HEK293 (cell line): Measurements from ENCODE around the gene ZFYVE21.

Experiments
- CTCF ChIA-PET: fragments of 350-600 bp; formaldehyde crosslinking; extraction: SDS; loops from one replicate; lab custom pipeline; 2021; ENCODE audit warnings: antibody characterized with exemption; lab: Yijun Ruan, JAX
- POLR2A ChIA-PET: fragments of 300-600 bp; formaldehyde crosslinking; extraction: SDS; loops from one replicate; lab custom pipeline; 2020; ENCODE audit warnings: antibody characterized with exemption, inconsistent platforms; lab: Yijun Ruan, JAX
- H3K27ac ChIP-seq: fragments of 200-500 bp; sonication (Bioruptor generic); 2 replicates; pipeline ENCODE4 v1.5.1; 2014; ENCODE audit warnings: low read depth, low read length, control low read depth, inconsistent platforms; ENCODE audit errors: extremely low read depth
- H3K36me3 ChIP-seq, 2 experiments: fragments of 200-500 bp in 1 of 2; sonication (Bioruptor generic) in 1 of 2; 1 replicate in 1 of 2; 2 replicates in 1 of 2; pipeline ENCODE4 v1.5.1; 2014 to 2017; ENCODE audit warnings: inconsistent platforms in 2 of 2, low read length in 2 of 2; ENCODE audit not compliant: control insufficient read depth in 2 of 2, insufficient read depth in 1 of 2
- H3K4me1 ChIP-seq: fragments of 200-500 bp; sonication (Bioruptor generic); 2 replicates; pipeline ENCODE4 v1.5.1; 2014; ENCODE audit warnings: mild to moderate bottlenecking, low read length, inconsistent platforms; ENCODE audit not compliant: control insufficient read depth, insufficient read depth
- H3K4me3 ChIP-seq: 2 replicates; pipeline ENCODE4 v1.5.1; 2011; ENCODE audit warnings: low read depth, mild to moderate bottlenecking, control low read depth, low read length, moderate library complexity
- H3K9me3 ChIP-seq: fragments of 200-500 bp; sonication (Bioruptor generic); 2 replicates; pipeline ENCODE4 v1.5.1; 2014; ENCODE audit warnings: low read depth, low read length, inconsistent platforms; ENCODE audit not compliant: control insufficient read depth, insufficient read depth
- CTCF ChIP-seq: fragments of 450-650 bp; formaldehyde crosslinking; IDR thresholded peaks from 2 replicates; pipeline ENCODE4 v1.5.1; 2016; ENCODE audit warnings: missing biosample characterization, missing genetic modification characterization
- SP7 ChIP-seq: fragments of 450-650 bp; formaldehyde crosslinking; IDR thresholded peaks from 2 replicates; pipeline ENCODE4 v1.5.1; 2016; ENCODE audit warnings: missing biosample characterization, missing genetic modification characterization
- TRIM28 ChIP-seq: IDR thresholded peaks from 2 replicates; pipeline ENCODE4 v1.6.1; 2011; ENCODE audit warnings: low read length, control low read depth, borderline replicate concordance
- YY2 ChIP-seq: fragments of 450-650 bp; formaldehyde crosslinking; IDR thresholded peaks from 2 replicates; pipeline ENCODE4 v1.5.1; 2016; ENCODE audit warnings: missing biosample characterization, missing genetic modification characterization
- ZIC2 ChIP-seq: fragments of 450-650 bp; formaldehyde crosslinking; IDR thresholded peaks from 2 replicates; pipeline ENCODE4 v1.5.1; 2016; ENCODE audit warnings: missing biosample characterization, missing genetic modification characterization
- ZNF132 ChIP-seq: fragments of 450-650 bp; formaldehyde crosslinking; IDR thresholded peaks from 2 replicates; pipeline ENCODE4 v1.5.1; 2017; ENCODE audit warnings: missing biosample characterization, missing genetic modification characterization, borderline replicate concordance
- ZNF2 ChIP-seq: fragments of 450-650 bp; formaldehyde crosslinking; IDR thresholded peaks from 2 replicates; pipeline ENCODE4 v1.5.1; 2016; ENCODE audit warnings: missing biosample characterization, missing genetic modification characterization
- ZNF211 ChIP-seq: fragments of 450-650 bp; formaldehyde crosslinking; IDR thresholded peaks from 2 replicates; pipeline ENCODE4 v1.5.1; 2016; ENCODE audit warnings: low read depth, missing biosample characterization, missing genetic modification characterization
- ZNF280C ChIP-seq: fragments of 450-650 bp; formaldehyde crosslinking; IDR thresholded peaks from 2 replicates; pipeline ENCODE4 v1.5.1; 2016; ENCODE audit warnings: missing biosample characterization, missing genetic modification characterization
- ZNF600 ChIP-seq: fragments of 450-650 bp; formaldehyde crosslinking; IDR thresholded peaks from 2 replicates; pipeline ENCODE4 v1.5.1; 2016; ENCODE audit warnings: missing biosample characterization, missing genetic modification characterization
- ZNF621 ChIP-seq: fragments of 450-650 bp; formaldehyde crosslinking; IDR thresholded peaks from 2 replicates; pipeline ENCODE4 v1.5.1; 2017; ENCODE audit warnings: missing biosample characterization, missing genetic modification characterization

ZFYVE21 gene

GRCh38 chr14:103735022-103735421 lies 19.4 kb downstream of the ZFYVE21 start (continued):
- TF ChIP-seq ZNF280C (tag by site-specific recombination), result no peak

- TF ChIP-seq ZNF600 (tag by site-specific recombination) (peak; percentile 39; the same call in 1 of the 2 replicates), CTCF (tag by site-specific recombination) (0 out of 2 replicates have a peak, but pooled peaks have one; percentile 14), SP7 (no peak)
- Histone ChIP-seq H3K4me1 (no peaks in the 10 kb centered on the region), H3K9me3 (no peaks in the 10 kb centered on the region), H3K36me3 (peaks cover 0 to 90% of the 10 kb centered on the region in 2 experiments; a peak in 2 of 3 replicates), H3K27ac (no peak overlapping the region), H3K4me3 (no peak overlapping the region)
- ChIA-PET POLR2A (interaction anchor here (0.8 to 2.5 kb wide), 2 partner anchors 14 to 20 kb away, joined by 6 read pairs; partner anchors contain the start of genes XRCC3 and ZFYVE21), CTCF (no interaction called here)
Observed at GRCh38 chr14:103735439-103735814, 19.8 kb downstream of the ZFYVE21 start.

GRCh38 chr14:103735815-103736545 lies 20.4 kb downstream of the ZFYVE21 start:
- Histone ChIP-seq H3K27ac (no peak overlapping the region), H3K36me3 (peaks cover 0 to 91% of the 10 kb centered on the region in 2 experiments; a peak in 2 of 3 replicates), H3K4me1 (no peaks in the 10 kb centered on the region), H3K9me3 (no peaks in the 10 kb centered on the region), H3K4me3 (no peak overlapping the region)
- POLR2A ChIA-PET, result interaction anchor here (2.5 kb wide), 1 partner anchor 20 kb away, joined by 6 read pairs; the partner anchor contains the start of genes XRCC3 and ZFYVE21
- CTCF ChIA-PET, result interaction anchor here (0.5 to 1.1 kb wide), 3 partner anchors 143 to 217 kb away, joined by 3 to 6 read pairs (median 3); no protein-coding TSS in a partner anchor
- TF ChIP-seq TRIM28 (no peak), ZIC2 (peak; percentile 29; the same call in 1 of the 2 replicates)

- TF ChIP-seq YY2 (tag by site-specific recombination) (no peak), ZNF2 (no peak), ZNF211 (tag by site-specific recombination) (no peak), ZNF132 (tag by site-specific recombination) (no peak), ZNF621 (tag by site-specific recombination) (no peak)
- CTCF ChIA-PET, result interaction anchor here (0.5 to 1.1 kb wide), 4 partner anchors 13 to 218 kb away, joined by 3 to 6 read pairs (median 4); no protein-coding TSS in a partner anchor
- peaks cover 0 to 96% of the 10 kb centered on the region in 2 experiments; a peak in 2 of 3 replicates for H3K36me3 ChIP-seq
Observed at GRCh38 chr14:103736546-103737431, 21.2 kb downstream of the ZFYVE21 start.

More at GRCh38 chr14:103736546-103737431, 21.2 kb downstream of the ZFYVE21 start:
- Histone ChIP-seq H3K9me3 (no peaks in the 10 kb centered on the region), H3K4me1 (no peaks in the 10 kb centered on the region), H3K27ac (no peak overlapping the region), H3K4me3 (no peak overlapping the region)
- POLR2A ChIA-PET, result interaction anchor here (2.5 kb wide), 1 partner anchor 21 kb away, joined by 6 read pairs; the partner anchor contains the start of genes XRCC3 and ZFYVE21
